DOHH2 (cell line): Measurements from ENCODE around the gene ABTB1.

ENCODE experiments used
- CTCF ChIP-seq: fragments of 200-600 bp; sonication (generic); IDR thresholded peaks from one replicate; pipeline ENCODE4 v1.5.1; 2014; ENCODE audit warnings: antibody characterized with exemption, mild to moderate bottlenecking, low read depth, low read length; ENCODE audit not compliant: poor library complexity, severe bottlenecking
- EZH2phosphoT487 ChIP-seq: fragments of 200-600 bp; sonication (generic); IDR thresholded peaks from 2 replicates; pipeline ENCODE4 v1.6.1; 2017; ENCODE audit warnings: borderline replicate concordance, mild to moderate bottlenecking, antibody characterized with exemption, low read length, moderate library complexity, mixed read lengths

- TF ChIP-seq CTCF = no peak
- no peak for TF ChIP-seq EZH2phosphoT487
These were observed 39.1 kb downstream of the ABTB1 start for GRCh38 chr3:127711896-127712295.
